ENCODE measurements around the gene VAV2.

- TF ChIP-seq SMC3 (IDR thresholded peaks at IDR 0.05) = no peak
- no peak for TF ChIP-seq NFE2L2 (conservative IDR thresholded peaks at IDR 0.05; ENCODE audit: low read length)
- TF ChIP-seq CTCF (IDR thresholded peaks at IDR 0.05) = no peak
- TF ChIP-seq HMGXB4 (CRISPR knock-in tag; IDR thresholded peaks at IDR 0.05; ENCODE audit: borderline replicate concordance) = no peak
Measured at GRCh38 chr9:133963166-133963565, 29.0 kb downstream of the VAV2 start.

Data from A549 (cell line).